PFSK-1 (cell line): Measurements from ENCODE around the gene ZFYVE19.

Source experiments
- FOXP2 ChIP-seq: optimal IDR thresholded peaks from 2 replicates; pipeline ENCODE3; 2011; ENCODE audit warnings: borderline replicate concordance, control low read depth, inconsistent platforms; ENCODE audit not compliant: insufficient read depth; ENCODE audit errors: extremely low read length, extremely low read depth
- POLR2AphosphoS5 ChIP-seq: IDR thresholded peaks from 2 replicates; pipeline ENCODE4 v1.6.1; 2012; ENCODE audit warnings: low read depth, mild to moderate bottlenecking, control low read depth, low read length, moderate library complexity
- SIN3A ChIP-seq: IDR thresholded peaks from 2 replicates; pipeline ENCODE4 v1.6.1; 2012; ENCODE audit warnings: mild to moderate bottlenecking, low read length, moderate library complexity, borderline replicate concordance; ENCODE audit not compliant: insufficient read depth
- TAF1 ChIP-seq: IDR thresholded peaks from 2 replicates; pipeline ENCODE4 v1.6.1; 2012; ENCODE audit warnings: low read length, control low read depth, borderline replicate concordance; ENCODE audit not compliant: insufficient read depth
- TF ChIP-seq, protein P1 (sequence below), 2 experiments: IDR thresholded peaks; 2 replicates each; pipeline versions ENCODE4 v1.6.1 to v1.8.0; 2011 to 2012; ENCODE audit warnings: low read depth in 2 of 2, low read length in 2 of 2, control low read depth in 1 of 2, inconsistent platforms in 1 of 2, mild to moderate bottlenecking in 1 of 2, moderate library complexity in 1 of 2; ENCODE audit not compliant: insufficient read depth in 1 of 2

ZFYVE19 gene

DNA sequence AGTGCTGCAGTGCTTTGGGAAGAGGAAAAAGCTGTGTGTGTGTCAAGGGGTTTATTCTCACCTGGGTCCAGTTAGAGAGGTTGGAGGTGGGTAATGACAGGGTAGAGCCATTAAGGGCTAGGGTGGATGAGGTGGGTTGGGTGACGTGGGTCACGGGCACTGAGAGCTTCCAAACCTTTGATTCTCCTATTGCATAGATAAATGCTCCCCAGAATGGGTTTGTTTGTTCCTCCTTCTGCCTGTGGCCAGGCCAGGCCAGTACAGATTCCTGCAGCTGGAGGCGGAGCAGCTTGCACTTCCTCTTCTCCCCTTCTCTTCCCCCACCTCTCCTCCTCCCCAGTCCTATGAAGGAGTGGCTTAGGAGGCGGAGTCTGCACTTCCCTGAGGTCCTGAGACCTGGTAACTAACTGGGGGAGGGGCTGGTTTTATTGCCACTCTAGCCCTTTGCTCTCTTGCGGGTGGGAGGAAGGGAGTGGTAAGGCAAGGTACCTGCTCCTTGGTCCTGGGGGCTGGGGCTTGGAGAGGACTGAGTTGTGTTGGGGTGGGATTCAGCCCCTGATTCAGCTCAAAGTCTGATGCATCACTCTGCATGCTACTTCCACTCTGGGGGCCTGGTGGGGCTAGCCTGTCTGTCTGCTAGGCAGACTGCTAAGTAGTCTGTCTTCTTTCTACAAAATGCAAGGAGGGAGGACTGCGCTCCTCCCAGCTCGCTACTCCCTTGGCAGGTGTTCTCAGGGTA lies 40.5 kb downstream of the ZFYVE19 start:
- TF ChIP-seq SIN3A (no peak), POLR2AphosphoS5 (peak; percentile 45), TAF1 (peak; percentile 40; the same call in 1 of the 2 replicates), FOXP2 (peak; percentile 31)
- TF ChIP-seq, protein P1, sequence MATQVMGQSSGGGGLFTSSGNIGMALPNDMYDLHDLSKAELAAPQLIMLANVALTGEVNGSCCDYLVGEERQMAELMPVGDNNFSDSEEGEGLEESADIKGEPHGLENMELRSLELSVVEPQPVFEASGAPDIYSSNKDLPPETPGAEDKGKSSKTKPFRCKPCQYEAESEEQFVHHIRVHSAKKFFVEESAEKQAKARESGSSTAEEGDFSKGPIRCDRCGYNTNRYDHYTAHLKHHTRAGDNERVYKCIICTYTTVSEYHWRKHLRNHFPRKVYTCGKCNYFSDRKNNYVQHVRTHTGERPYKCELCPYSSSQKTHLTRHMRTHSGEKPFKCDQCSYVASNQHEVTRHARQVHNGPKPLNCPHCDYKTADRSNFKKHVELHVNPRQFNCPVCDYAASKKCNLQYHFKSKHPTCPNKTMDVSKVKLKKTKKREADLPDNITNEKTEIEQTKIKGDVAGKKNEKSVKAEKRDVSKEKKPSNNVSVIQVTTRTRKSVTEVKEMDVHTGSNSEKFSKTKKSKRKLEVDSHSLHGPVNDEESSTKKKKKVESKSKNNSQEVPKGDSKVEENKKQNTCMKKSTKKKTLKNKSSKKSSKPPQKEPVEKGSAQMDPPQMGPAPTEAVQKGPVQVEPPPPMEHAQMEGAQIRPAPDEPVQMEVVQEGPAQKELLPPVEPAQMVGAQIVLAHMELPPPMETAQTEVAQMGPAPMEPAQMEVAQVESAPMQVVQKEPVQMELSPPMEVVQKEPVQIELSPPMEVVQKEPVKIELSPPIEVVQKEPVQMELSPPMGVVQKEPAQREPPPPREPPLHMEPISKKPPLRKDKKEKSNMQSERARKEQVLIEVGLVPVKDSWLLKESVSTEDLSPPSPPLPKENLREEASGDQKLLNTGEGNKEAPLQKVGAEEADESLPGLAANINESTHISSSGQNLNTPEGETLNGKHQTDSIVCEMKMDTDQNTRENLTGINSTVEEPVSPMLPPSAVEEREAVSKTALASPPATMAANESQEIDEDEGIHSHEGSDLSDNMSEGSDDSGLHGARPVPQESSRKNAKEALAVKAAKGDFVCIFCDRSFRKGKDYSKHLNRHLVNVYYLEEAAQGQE (IDR thresholded peaks at IDR 0.05; ENCODE audit: insufficient read depth in 1 of 2, low read depth in 2 of 2, low read length in 2 of 2), result no peak

DNA sequence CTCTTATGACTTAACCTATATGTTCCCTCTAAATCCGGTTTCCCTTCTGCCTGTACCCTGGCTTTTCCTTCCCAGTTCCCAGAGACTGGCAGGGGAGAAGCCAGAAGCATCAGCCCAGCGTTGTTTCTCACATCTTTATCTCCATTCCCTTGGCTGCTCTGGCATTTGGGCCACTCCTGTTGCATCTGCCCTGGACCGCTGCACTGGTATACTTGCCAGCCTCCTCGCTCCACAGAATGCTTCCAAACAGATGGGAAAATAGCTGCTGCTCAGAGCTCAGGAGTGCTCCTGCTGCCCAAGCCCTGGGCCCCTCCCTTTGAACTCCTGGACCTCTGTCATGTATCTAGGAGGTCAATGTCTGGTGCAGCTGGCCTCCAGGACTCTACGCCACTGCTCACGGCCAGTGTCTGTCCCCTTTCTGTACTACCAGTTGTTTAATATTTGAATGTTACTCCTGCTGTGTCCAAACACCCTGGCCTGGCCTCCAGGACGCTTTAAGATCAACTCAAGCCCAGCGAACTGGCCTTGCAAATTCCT lies 43.8 kb downstream of the ZFYVE19 start:
- TF ChIP-seq POLR2AphosphoS5 (no peak), SIN3A (no peak), TAF1 (no peak), FOXP2 (no peak)
- TF ChIP-seq, protein P1 (IDR thresholded peaks at IDR 0.05; ENCODE audit: insufficient read depth in 1 of 2, low read depth in 2 of 2, low read length in 2 of 2), result no peak

DNA sequence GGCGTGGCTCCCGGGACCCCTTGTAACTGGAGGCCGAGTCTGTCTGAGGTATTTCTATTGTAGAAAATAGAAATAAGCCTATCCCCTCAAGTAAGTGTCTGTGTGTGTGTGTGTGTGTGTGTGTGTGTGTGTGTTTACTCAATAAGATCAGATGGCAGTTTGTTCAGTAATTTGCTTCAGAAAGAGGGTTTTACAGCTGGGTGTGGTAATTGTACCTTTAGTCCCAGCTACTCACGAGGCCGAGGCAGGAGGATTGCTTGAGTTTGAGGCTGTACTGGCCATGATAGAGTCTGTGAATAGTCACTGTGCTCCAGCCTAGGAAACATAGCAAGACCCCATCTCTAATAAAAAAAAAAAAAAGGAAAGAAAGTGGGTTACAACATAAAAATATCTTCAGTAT lies 45.6 kb downstream of the ZFYVE19 start:
- TF ChIP-seq SIN3A (no peak), FOXP2 (no peak), POLR2AphosphoS5 (no peak), TAF1 (no peak)
- TF ChIP-seq, protein P1 (IDR thresholded peaks at IDR 0.05; ENCODE audit: insufficient read depth in 1 of 2, low read depth in 2 of 2, low read length in 2 of 2), result no peak

DNA sequence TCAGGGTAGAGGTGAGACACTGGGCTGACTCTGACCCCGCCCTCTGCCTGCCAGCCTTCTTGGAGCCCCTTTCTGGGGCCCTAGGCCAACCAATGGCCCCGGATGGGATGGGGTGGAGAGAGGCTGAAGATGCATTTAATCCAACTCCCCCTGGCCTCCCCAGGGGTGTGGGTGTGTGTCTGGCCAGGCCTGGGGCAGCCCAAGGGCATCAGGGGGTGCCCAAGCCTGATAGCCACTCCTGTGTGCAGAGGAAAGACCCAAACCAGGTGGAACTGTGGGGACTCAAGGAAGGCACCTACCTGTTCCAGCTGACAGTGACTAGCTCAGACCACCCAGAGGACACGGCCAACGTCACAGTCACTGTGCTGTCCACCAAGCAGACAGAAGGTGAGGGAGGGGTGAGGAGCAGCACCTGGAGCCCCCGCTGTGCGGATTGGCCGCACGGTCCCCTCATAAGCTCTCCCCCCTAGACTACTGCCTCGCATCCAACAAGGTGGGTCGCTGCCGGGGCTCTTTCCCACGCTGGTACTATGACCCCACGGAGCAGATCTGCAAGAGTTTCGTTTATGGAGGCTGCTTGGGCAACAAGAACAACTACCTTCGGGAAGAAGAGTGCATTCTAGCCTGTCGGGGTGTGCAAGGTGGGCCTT lies 46.5 kb downstream of the ZFYVE19 start:
- TF ChIP-seq SIN3A (no peak), POLR2AphosphoS5 (no peak), FOXP2 (no peak), TAF1 (no peak)
- TF ChIP-seq, protein P1 (IDR thresholded peaks at IDR 0.05; ENCODE audit: insufficient read depth in 1 of 2, low read depth in 2 of 2, low read length in 2 of 2), result no peak
